Measurements from ENCODE around the gene INTS14.

- TF ChIP-seq CTCF (IDR thresholded peaks at IDR 0.05) (no peak), POLR2A (IDR thresholded peaks at IDR 0.05) (no peak)
These were observed 78.2 kb downstream of the INTS14 start for GRCh38 chr15:65532738-65533051.

All from heart left ventricle (tissue), 13 donors.